ENCODE measurements around the gene WNT5A.

WNT5A gene

GRCh38 chr3:55439657-55440056 lies 47.4 kb downstream of the WNT5A start:
- Histone ChIP-seq H3K9me3 (ENCODE audit: insufficient read depth, low read depth, low read length) (no peaks in the 10 kb centered on the region), H3K9ac (ENCODE audit: low read depth, low read length) (no peak overlapping the region), H3K27ac (ENCODE audit: low read length) (no peak overlapping the region)

GRCh38 chr3:55436644-55437043 lies 50.5 kb downstream of the WNT5A start:
- Histone ChIP-seq H3K9me3 (ENCODE audit: insufficient read depth, low read depth, low read length) (no peaks in the 10 kb centered on the region), H3K9ac (ENCODE audit: low read depth, low read length) (no peak overlapping the region), H3K4me1 (ENCODE audit: insufficient read depth, low read length) (no peaks in the 10 kb centered on the region), H3K36me3 (ENCODE audit: insufficient read depth, low read depth, low read length) (no peaks in the 10 kb centered on the region), H3K27me3 (ENCODE audit: insufficient read depth, low read length) (no peaks in the 10 kb centered on the region), H3K4me3 (ENCODE audit: low read length) (no peak overlapping the region), H3K27ac (ENCODE audit: low read length) (no peak overlapping the region)

More at GRCh38 chr3:55439657-55440056, 47.4 kb downstream of the WNT5A start:
- Histone ChIP-seq H3K27me3 (ENCODE audit: insufficient read depth, low read length) (no peaks in the 10 kb centered on the region), H3K36me3 (ENCODE audit: insufficient read depth, low read depth, low read length) (no peaks in the 10 kb centered on the region), H3K4me3 (ENCODE audit: low read length) (no peak overlapping the region), H3K4me1 (ENCODE audit: insufficient read depth, low read length) (no peaks in the 10 kb centered on the region)

- H3K4me3 ChIP-seq (ENCODE audit: low read length) = no peak overlapping the region
- H3K4me1 ChIP-seq (ENCODE audit: insufficient read depth, low read length) = no peaks in the 10 kb centered on the region
- no peak overlapping the region for H3K9ac ChIP-seq (ENCODE audit: low read depth, low read length)
- no peak overlapping the region for H3K27ac ChIP-seq (ENCODE audit: low read length)
- H3K27me3 ChIP-seq (ENCODE audit: insufficient read depth, low read length) = no peaks in the 10 kb centered on the region
- no peaks in the 10 kb centered on the region for H3K9me3 ChIP-seq (ENCODE audit: insufficient read depth, low read depth, low read length)
- H3K36me3 ChIP-seq (ENCODE audit: insufficient read depth, low read depth, low read length) = no peaks in the 10 kb centered on the region
These were observed 51.6 kb downstream of the WNT5A start for GRCh38 chr3:55435491-55435890.

- Histone ChIP-seq H3K9ac (ENCODE audit: low read depth, low read length) (no peak overlapping the region), H3K4me1 (ENCODE audit: insufficient read depth, low read length) (no peaks in the 10 kb centered on the region), H3K27ac (ENCODE audit: low read length) (no peak overlapping the region), H3K36me3 (ENCODE audit: insufficient read depth, low read depth, low read length) (no peaks in the 10 kb centered on the region), H3K27me3 (ENCODE audit: insufficient read depth, low read length) (no peaks in the 10 kb centered on the region), H3K4me3 (ENCODE audit: low read length) (no peak overlapping the region), H3K9me3 (ENCODE audit: insufficient read depth, low read depth, low read length) (no peaks in the 10 kb centered on the region)
These were observed 52.3 kb downstream of the WNT5A start for GRCh38 chr3:55434789-55435188.

GRCh38 chr3:55431041-55431440 lies 56.1 kb downstream of the WNT5A start:
- Histone ChIP-seq H3K4me3 (ENCODE audit: low read length) (no peak overlapping the region), H3K9ac (ENCODE audit: low read depth, low read length) (no peak overlapping the region), H3K27me3 (ENCODE audit: insufficient read depth, low read length) (no peaks in the 10 kb centered on the region)

GRCh38 chr3:55427739-55428138 lies 59.4 kb downstream of the WNT5A start:
- H3K27ac ChIP-seq (ENCODE audit: low read length) = no peak overlapping the region
- no peaks in the 10 kb centered on the region for H3K27me3 ChIP-seq (ENCODE audit: insufficient read depth, low read length)
- no peaks in the 10 kb centered on the region for H3K4me1 ChIP-seq (ENCODE audit: insufficient read depth, low read length)
- H3K9ac ChIP-seq (ENCODE audit: low read depth, low read length) = no peak overlapping the region
- no peak overlapping the region for H3K4me3 ChIP-seq (ENCODE audit: low read length)
- no peaks in the 10 kb centered on the region for H3K36me3 ChIP-seq (ENCODE audit: insufficient read depth, low read depth, low read length)
- no peaks in the 10 kb centered on the region for H3K9me3 ChIP-seq (ENCODE audit: insufficient read depth, low read depth, low read length)

More at GRCh38 chr3:55431041-55431440, 56.1 kb downstream of the WNT5A start:
- H3K27ac ChIP-seq (ENCODE audit: low read length) = no peak overlapping the region
- H3K36me3 ChIP-seq (ENCODE audit: insufficient read depth, low read depth, low read length) = no peaks in the 10 kb centered on the region
- no peaks in the 10 kb centered on the region for H3K9me3 ChIP-seq (ENCODE audit: insufficient read depth, low read depth, low read length)
- H3K4me1 ChIP-seq (ENCODE audit: insufficient read depth, low read length) = no peaks in the 10 kb centered on the region

- Histone ChIP-seq H3K9ac (ENCODE audit: low read depth, low read length) (no peak overlapping the region), H3K4me3 (ENCODE audit: low read length) (no peak overlapping the region), H3K27me3 (ENCODE audit: insufficient read depth, low read length) (no peaks in the 10 kb centered on the region), H3K27ac (ENCODE audit: low read length) (no peak overlapping the region), H3K9me3 (ENCODE audit: insufficient read depth, low read depth, low read length) (no peaks in the 10 kb centered on the region), H3K4me1 (ENCODE audit: insufficient read depth, low read length) (no peaks in the 10 kb centered on the region), H3K36me3 (ENCODE audit: insufficient read depth, low read depth, low read length) (no peaks in the 10 kb centered on the region)
These were observed 60.6 kb downstream of the WNT5A start for GRCh38 chr3:55426486-55426885.

- no peaks in the 10 kb centered on the region for H3K36me3 ChIP-seq (ENCODE audit: insufficient read depth, low read depth, low read length)
- no peak overlapping the region for H3K4me3 ChIP-seq (ENCODE audit: low read length)
- H3K4me1 ChIP-seq (ENCODE audit: insufficient read depth, low read length) = no peaks in the 10 kb centered on the region
- no peak overlapping the region for H3K27ac ChIP-seq (ENCODE audit: low read length)
- H3K9me3 ChIP-seq (ENCODE audit: insufficient read depth, low read depth, low read length) = 0 out of 2 replicates have a peak, but pooled peaks cover 3% of the 10 kb centered on the region
- no peaks in the 10 kb centered on the region for H3K27me3 ChIP-seq (ENCODE audit: insufficient read depth, low read length)
- H3K9ac ChIP-seq (ENCODE audit: low read depth, low read length) = no peak overlapping the region
These were observed 63.3 kb downstream of the WNT5A start for GRCh38 chr3:55423782-55424181.

GRCh38 chr3:55417211-55417610 lies 69.9 kb downstream of the WNT5A start:
- 0 out of 2 replicates have a peak, but pooled peaks cover 3% of the 10 kb centered on the region for H3K9me3 ChIP-seq (ENCODE audit: insufficient read depth, low read depth, low read length)
- H3K27me3 ChIP-seq (ENCODE audit: insufficient read depth, low read length) = no peaks in the 10 kb centered on the region
- no peak overlapping the region for H3K9ac ChIP-seq (ENCODE audit: low read depth, low read length)
- H3K27ac ChIP-seq (ENCODE audit: low read length) = no peak overlapping the region
- no peaks in the 10 kb centered on the region for H3K4me1 ChIP-seq (ENCODE audit: insufficient read depth, low read length)
- no peak overlapping the region for H3K4me3 ChIP-seq (ENCODE audit: low read length)
- H3K36me3 ChIP-seq (ENCODE audit: insufficient read depth, low read depth, low read length) = no peaks in the 10 kb centered on the region

GRCh38 chr3:55416331-55416821 lies 70.7 kb downstream of the WNT5A start:
- H3K27me3 ChIP-seq (ENCODE audit: insufficient read depth, low read length) = no peaks in the 10 kb centered on the region
- 0 out of 2 replicates have a peak, but pooled peaks cover 3% of the 10 kb centered on the region for H3K9me3 ChIP-seq (ENCODE audit: insufficient read depth, low read depth, low read length)
- H3K36me3 ChIP-seq (ENCODE audit: insufficient read depth, low read depth, low read length) = no peaks in the 10 kb centered on the region
- no peak overlapping the region for H3K4me3 ChIP-seq (ENCODE audit: low read length)
- H3K27ac ChIP-seq (ENCODE audit: low read length) = no peak overlapping the region
- H3K9ac ChIP-seq (ENCODE audit: low read depth, low read length) = no peak overlapping the region
- no peaks in the 10 kb centered on the region for H3K4me1 ChIP-seq (ENCODE audit: insufficient read depth, low read length)

Data from iPS-20b (cell line).